Thoracic aorta (tissue), 2 donors: ENCODE measurements around the gene MFN2. TPM values are rescaled to one million over a fixed set of nuclear protein-coding genes. Genes with fewer than 3 reads are reported as not detected.

Experiments used
- ATAC-seq: fragments of 150-250 bp; one replicate; pipeline ENCODE4 v1.8.0; 2017; ENCODE audit warnings: low read depth; ENCODE audit not compliant: insufficient number of reproducible peaks, low FRiP score
- DNase-seq: peaks from one replicate; pipeline ENCODE4 v3.0.0-alpha.2; 2020; ENCODE audit warnings: low spot score
- H3K27ac ChIP-seq, 2 donors: fragments of 200-600 bp; sonication (generic); 1 replicate in 1 of 2; 2 replicates in 1 of 2; pipeline ENCODE4 v1.5.1; 2016; ENCODE audit warnings: mild to moderate bottlenecking in 2 of 2, moderate library complexity in 2 of 2
- H3K27me3 ChIP-seq: fragments of 200-600 bp; sonication (generic); replicated peaks from 2 replicates; pipeline ENCODE4 v1.6.0; 2016; ENCODE audit warnings: mild to moderate bottlenecking; ENCODE audit not compliant: insufficient read depth
- H3K36me3 ChIP-seq: fragments of 200-600 bp; sonication (generic); one replicate; pipeline ENCODE4 v1.5.1; 2016
- H3K4me1 ChIP-seq, 2 donors: fragments of 200-600 bp; sonication (generic); 1 replicate in 1 of 2; 2 replicates in 1 of 2; pipeline versions ENCODE4 v1.5.1 to v1.6.0; 2016; ENCODE audit warnings: low read depth in 2 of 2, mild to moderate bottlenecking in 1 of 2; ENCODE audit not compliant: control insufficient read depth in 1 of 2
- H3K4me3 ChIP-seq: fragments of 200-600 bp; sonication (generic); 2 replicates; pipeline ENCODE4 v1.5.1; 2016; ENCODE audit warnings: mild to moderate bottlenecking
- H3K9me3 ChIP-seq: fragments of 200-600 bp; sonication (generic); 2 replicates; pipeline ENCODE4 v1.5.1; 2016
- total RNA-seq, 2 donors: library from RNA; depleted of rRNA; stranded (reverse); fragments of >200 nt; gene quantifications; one replicate each; pipeline versions ENCODE4 v1.1.0 to v1.2.3, GENCODE V29; 2016
- TF ChIP-seq, protein P1 (sequence below): fragments of 200-600 bp; sonication (generic); IDR thresholded peaks from one replicate; pipeline ENCODE4 v1.5.1; 2019; ENCODE audit warnings: antibody characterized with exemption

The MFN2 gene
- total RNA-seq, 2 donors from 2014 or later: 48.7 to 50.1 TPM

DNA sequence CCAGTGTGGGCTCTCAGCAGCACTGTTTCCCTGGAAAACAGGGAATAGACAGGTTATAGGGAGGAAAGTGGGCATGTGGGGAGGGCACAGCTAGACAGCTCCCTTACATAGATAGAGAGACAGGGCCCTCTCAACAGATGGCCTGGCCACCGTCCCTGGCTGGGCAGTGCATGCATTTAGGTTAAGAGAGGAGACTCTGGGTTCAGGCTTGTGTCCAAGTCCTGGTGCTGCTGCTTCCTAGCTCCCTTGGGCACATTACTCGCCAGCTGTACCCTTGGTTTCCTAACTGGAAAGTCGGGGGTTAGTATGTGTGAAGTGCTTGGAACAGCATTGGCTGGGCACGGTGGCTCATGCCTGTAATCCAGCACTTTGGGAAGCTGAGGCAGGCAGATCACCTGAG is 36.6 kb upstream of the MFN2 start:
- TF ChIP-seq, protein P1, sequence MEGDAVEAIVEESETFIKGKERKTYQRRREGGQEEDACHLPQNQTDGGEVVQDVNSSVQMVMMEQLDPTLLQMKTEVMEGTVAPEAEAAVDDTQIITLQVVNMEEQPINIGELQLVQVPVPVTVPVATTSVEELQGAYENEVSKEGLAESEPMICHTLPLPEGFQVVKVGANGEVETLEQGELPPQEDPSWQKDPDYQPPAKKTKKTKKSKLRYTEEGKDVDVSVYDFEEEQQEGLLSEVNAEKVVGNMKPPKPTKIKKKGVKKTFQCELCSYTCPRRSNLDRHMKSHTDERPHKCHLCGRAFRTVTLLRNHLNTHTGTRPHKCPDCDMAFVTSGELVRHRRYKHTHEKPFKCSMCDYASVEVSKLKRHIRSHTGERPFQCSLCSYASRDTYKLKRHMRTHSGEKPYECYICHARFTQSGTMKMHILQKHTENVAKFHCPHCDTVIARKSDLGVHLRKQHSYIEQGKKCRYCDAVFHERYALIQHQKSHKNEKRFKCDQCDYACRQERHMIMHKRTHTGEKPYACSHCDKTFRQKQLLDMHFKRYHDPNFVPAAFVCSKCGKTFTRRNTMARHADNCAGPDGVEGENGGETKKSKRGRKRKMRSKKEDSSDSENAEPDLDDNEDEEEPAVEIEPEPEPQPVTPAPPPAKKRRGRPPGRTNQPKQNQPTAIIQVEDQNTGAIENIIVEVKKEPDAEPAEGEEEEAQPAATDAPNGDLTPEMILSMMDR: no peak
- Histone ChIP-seq H3K27me3 (no peaks in the 10 kb centered on the region), H3K27ac (no peak overlapping the region), H3K4me3 (no peak overlapping the region), H3K36me3 (peaks cover 4% of the 10 kb centered on the region), H3K9me3 (no peaks in the 10 kb centered on the region), H3K4me1 (peaks cover 6 to 18% of the 10 kb centered on the region in 2 donors)
- DNase-seq (no peak), ATAC-seq (no peak)

DNA sequence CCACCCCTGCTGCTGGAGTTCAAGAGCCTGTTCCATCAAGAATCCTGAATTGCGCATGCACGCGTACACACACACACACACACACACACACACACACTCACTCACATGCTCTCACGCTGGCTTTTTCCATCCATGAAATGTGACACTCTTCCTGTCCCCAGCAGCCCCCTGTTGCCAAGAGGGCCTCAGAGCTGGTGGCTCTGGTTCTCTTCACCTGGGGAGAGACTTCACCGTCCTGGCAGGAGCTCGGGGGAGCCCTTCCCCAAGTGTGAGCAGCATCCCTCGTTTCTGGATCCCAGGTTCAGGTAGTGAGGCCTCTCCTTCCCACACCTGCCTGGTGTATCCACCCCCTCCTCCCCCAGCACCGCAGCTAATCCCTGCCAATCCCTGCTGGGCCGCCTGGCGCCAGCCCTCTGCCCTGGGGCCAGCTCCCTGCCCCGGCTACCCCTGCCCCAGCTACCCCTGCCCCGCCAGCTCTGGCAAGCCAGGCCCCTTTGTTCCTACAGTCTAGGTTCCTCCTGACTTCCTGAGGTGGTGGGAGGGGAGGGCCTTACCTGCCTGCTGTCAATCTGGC is 35.8 kb upstream of the MFN2 start:
- ATAC-seq (no peak), DNase-seq (no peak)
- Histone ChIP-seq H3K4me1 (peaks cover 3 to 11% of the 10 kb centered on the region in 2 donors), H3K27ac (no peak overlapping the region), H3K36me3 (peaks cover 4% of the 10 kb centered on the region), H3K9me3 (no peaks in the 10 kb centered on the region), H3K4me3 (no peak overlapping the region), H3K27me3 (no peaks in the 10 kb centered on the region)
- TF ChIP-seq, protein P1: no peak

DNA sequence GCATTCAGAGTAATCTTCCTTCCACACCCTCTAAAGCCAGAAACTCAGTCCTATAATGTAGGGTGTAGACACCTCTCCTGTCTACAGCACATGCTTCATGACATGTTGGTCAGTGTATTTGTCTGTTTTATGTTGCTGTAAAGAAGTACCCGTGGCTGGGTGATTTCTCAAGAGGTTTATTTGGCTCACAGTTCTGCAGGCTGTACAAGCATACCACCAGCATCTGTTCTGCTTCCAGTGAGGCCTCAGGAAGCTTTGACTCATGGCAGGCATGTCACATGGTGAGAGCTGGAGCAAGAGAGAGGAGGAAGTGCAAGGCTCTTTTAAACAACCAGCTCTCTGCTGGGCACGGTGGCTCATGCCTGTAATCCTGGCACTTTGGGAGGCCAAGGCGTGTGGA is 33.6 kb upstream of the MFN2 start:
- DNase-seq: no peak
- H3K27ac ChIP-seq: no peak overlapping the region
- TF ChIP-seq, protein P1: no peak
- no peaks in the 10 kb centered on the region for H3K9me3 ChIP-seq
- ATAC-seq: no peak
- H3K27me3 ChIP-seq: no peaks in the 10 kb centered on the region
- H3K4me1 ChIP-seq: no peaks in the 10 kb centered on the region
- no peak overlapping the region for H3K4me3 ChIP-seq
- H3K36me3 ChIP-seq: peaks cover 14% of the 10 kb centered on the region

DNA sequence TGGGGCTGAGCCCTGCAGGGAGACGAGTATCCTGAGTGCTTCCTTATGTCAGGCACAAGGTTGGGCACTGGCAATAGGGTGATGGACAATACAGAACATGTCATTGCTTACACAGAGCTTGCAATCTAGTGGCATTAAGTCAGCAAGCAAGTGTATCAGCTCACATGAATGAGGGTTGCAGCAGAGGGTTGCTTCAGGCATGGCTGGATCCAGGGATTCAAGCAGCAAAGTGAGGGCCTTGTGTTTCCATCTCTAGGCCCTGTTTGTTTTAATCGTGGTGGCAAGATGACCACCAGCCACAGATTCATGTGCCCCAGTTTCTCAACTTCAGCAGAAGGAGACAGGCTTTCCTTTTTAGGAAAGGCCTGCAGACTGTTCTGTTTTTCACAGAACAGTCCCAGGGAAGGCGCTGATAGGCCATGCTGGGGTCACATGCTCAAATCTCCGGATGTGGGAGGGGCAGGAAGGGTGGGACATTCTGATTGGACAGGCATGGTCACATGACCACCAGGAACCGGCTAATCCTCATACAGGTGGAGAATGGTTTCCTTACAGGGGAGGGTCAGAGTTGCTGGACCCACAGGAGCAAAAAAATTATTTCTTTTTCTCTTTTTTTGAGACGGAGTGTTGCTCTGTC is 31.3 kb upstream of the MFN2 start:
- TF ChIP-seq, protein P1: no peak
- Histone ChIP-seq H3K4me1 (no peaks in the 10 kb centered on the region), H3K9me3 (no peaks in the 10 kb centered on the region), H3K4me3 (no peak overlapping the region), H3K27me3 (no peaks in the 10 kb centered on the region), H3K27ac (no peak overlapping the region), H3K36me3 (peaks cover 14% of the 10 kb centered on the region)
- no peak for ATAC-seq
- DNase-seq: no peak

DNA sequence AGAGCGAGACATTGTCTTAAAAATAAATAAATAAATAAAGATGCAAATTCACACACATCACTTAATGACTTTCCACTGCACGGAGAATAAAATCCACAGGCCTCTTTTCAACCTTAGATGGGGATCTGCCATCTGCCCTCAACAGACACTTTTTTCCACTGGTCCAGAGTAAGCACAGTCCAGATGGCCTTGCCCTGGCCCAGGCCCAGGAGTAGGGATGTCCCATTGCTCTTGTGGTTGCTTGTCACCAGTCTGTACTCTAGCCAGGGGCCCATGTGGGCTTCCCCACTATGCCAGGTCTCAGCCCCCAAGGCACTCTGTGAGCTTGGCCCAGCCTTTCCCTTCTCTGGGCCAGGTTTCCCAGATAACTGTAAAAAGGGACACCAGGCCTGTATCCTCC is 28.3 kb upstream of the MFN2 start:
- TF ChIP-seq, protein P1: no peak
- Histone ChIP-seq H3K27me3 (no peaks in the 10 kb centered on the region), H3K27ac (no peak overlapping the region), H3K4me1 (no peaks in the 10 kb centered on the region), H3K9me3 (no peaks in the 10 kb centered on the region), H3K4me3 (no peak overlapping the region), H3K36me3 (peaks cover 27% of the 10 kb centered on the region)
- ATAC-seq (no peak), DNase-seq (no peak)
